ENCODE measurements around the gene CHST4.

GRCh38 chr16:71492786-71493185 lies 33.4 kb upstream of the CHST4 start:
- TF ChIP-seq EZH2 (IDR thresholded peaks at IDR 0.05; ENCODE audit: insufficient read depth, low read length), result no peak
- TF ChIP-seq CTCF (IDR thresholded peaks at IDR 0.05; ENCODE audit: insufficient read depth, low read depth, low read length), result no peak
